ENCODE data around the gene PPARA.
"Not testable (repeated sequence)": the region's sequence is repeated elsewhere in the genome, so short reads cannot be mapped to it uniquely, and the experiment has no call there.

The PPARA gene

GRCh38 chr22:46244771-46245170 is 94.4 kb downstream of the PPARA start:
- no peak for DNase-seq (ENCODE audit: low read depth)

DNA sequence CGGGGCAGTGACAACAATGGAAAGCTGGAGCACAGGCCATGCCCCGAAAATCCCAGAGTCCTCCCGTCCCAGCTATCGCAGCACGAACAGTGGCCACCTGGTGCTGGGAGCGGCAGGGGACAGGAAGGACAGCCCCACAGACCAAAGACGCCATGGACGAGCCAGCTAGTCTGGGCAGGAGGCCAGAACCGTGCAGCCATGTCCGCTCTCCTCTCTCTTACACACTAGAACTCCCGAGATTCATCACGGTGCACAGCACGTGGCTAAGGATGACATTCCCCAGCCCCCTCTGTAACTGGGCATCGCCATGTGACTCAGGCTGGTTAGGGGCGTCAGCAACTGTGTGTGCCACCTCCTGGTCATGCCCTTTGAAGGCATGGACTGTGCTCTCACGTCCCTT is 95.2 kb downstream of the PPARA start:
- no peak for DNase-seq (ENCODE audit: low read depth)

DNA sequence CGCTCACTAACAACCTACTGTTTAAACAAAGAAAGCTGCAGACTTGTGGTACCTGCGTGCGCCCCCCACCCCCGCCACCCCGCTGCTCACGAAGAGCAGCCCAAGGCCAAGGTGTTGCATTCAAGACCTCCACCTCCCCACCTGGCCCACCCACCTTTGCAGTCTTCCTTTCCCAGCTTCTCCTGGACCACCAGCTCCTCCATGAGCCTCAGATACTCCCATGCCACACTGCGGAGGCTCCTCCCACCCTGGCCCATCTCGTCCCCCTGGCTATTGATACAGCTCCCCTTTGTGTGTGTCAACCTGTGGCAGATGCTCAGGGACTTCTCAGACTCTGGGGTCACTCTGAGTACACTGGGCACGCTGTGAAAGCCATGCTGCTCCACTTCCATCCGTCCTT is 95.9 kb downstream of the PPARA start:
- no peak for DNase-seq (ENCODE audit: low read depth)

GRCh38 chr22:46247443-46247975 is 97.2 kb downstream of the PPARA start:
- no peak for DNase-seq (ENCODE audit: low read depth)

- peak; percentile 47 for DNase-seq (ENCODE audit: low read depth)
Measured at GRCh38 chr22:46250035-46250782, 99.9 kb downstream of the PPARA start, which contains the start of gene CDPF1. TSS of gene CDPF1 (minus strand) at chr22:46250293. CDS start at chr22:46248284, 2,009 bp downstream.

- no peak for DNase-seq (ENCODE audit: low read depth)
Measured at GRCh38 chr22:46250783-46251125, 100.4 kb downstream of the PPARA start.

DNA sequence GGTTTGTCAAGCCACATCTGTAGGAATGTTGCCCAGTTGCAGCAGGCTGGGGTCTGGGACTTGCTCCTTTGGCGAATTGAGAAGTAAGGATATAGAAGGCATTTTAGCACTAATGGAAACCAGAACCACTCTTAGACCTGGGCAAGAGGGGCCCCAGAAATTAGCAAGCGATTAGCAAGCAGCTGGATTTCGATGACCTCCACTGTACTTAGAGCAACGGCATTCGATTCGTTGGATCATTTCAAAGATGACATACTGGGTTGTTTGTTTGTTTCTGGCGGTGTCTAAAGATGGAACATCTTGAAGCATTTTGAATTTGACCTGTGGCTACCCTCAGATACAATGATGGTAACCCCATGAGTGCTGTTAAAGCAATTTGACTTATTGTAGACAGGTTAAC is 100.9 kb downstream of the PPARA start:
- no peak for DNase-seq (ENCODE audit: low read depth)

GRCh38 chr22:46251816-46252380 is 101.6 kb downstream of the PPARA start:
- DNase-seq (ENCODE audit: low read depth), result no peak

DNA sequence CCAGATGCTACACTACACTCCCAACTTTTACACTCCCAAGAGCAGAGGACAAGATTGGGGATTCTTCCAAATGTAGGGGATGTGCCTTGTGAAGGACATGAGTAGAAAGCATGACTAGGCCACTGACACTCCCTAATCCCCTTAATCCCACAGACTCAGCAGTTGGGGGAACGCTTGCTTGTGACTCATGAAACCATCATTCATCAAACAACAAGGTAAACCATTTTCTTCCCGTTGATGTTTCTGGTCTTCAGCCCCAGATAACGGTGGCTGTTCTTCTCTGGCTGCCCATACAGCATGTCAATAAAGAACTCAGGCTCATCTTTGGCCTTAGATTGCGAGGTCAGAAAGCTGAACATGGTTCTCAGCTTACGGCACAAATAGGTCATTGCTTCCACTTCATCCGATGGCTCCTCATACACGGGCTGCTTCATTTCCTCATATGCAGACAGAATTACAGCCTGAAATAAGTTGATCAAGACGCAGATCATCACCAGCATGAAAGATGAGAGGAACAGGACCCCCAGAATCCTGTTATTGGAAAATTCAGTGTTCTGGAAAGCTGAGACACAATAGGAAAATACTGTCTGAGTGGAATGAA is 106.1 kb downstream of the PPARA start:
- no peak for DNase-seq (ENCODE audit: low read depth)

DNA sequence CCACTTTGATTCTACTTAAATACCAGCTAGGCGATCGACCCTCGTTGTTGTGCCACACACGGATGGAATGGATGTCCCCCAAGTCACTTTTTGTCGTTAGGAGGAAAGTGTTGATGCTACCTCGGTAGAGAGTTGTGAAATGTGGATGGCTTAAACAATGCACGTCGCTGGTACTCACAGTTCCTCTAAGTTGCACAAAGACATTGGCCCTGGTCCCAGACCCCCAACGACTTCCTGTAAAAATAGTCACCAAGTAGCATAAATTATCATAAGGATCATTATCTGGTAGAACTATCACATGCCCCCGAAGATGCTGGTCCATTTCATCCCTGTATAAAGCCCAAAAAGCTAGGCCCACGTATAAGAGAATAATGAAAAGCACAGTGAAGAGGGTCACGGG is 109.0 kb downstream of the PPARA start:
- no peak for DNase-seq (ENCODE audit: low read depth)

- no peak for DNase-seq (ENCODE audit: low read depth)
Measured at GRCh38 chr22:46260038-46260437, 109.7 kb downstream of the PPARA start.

DNA sequence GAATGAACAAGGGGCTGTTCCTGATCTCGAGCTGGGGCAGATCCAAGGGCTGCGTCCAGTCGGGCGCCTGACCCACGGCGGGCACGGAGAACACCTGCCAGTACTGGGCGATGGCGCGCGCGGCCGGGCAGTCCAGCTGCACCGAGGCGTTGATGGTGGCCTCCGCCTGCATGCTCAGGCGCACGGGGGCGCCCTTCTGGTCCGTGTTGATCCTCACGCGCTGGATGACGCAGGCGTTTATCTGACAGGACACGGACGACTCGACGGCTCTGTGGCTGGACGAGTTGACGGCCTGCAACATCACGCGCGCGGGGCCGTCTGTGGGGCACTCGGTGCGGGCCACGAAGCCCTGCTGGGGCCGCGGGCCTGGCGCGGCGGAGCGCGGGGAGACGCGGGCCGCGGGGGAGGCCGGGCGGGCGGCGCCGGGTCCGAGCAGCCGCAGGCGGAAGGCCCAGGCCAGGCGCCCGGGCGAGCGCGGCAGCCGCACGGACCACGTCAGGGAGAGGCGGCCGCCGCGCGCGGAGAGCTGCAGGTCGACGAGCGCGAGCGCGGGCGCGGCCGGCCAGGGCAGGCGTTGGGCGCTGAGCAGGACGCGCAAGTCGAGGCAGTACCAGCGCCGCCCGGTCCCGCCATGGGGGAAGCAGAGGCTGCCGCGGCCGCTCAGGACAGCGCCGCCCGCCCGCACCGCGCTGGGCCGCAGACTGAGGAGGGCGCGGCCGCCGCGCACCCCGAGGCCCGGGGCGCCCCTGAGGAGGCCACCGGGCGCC is 112.3 kb downstream of the PPARA start:
- no peak for DNase-seq (ENCODE audit: low read depth)

- no peak for DNase-seq (ENCODE audit: low read depth)
Measured at GRCh38 chr22:46263216-46263590, 112.9 kb downstream of the PPARA start, which contains the start of gene PKDREJ. TSS of gene PKDREJ (minus strand) at chr22:46263343. CDS start at chr22:46263322, 21 bp downstream.

GRCh38 chr22:46264520-46264919 is 114.2 kb downstream of the PPARA start:
- DNase-seq (ENCODE audit: low read depth), result not testable (repeated sequence)

DNA sequence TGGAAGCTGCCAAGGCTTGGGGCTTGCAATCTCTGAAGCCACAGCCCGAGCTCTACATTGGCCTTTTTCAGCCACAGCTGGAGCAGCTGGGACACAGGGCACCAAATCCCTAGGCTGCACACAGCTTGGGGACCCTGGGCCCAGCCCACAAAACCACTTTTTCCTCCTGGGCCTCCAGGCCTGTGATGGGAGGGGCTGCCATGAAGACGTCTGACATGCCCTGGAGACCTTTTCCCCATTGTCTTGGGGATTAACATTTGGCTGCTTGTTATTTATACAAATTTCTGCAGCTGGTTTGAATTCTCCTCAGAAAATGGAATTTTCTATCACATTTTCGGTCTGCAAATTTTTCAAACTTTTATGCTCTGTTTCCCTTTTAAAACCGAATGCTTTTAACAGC is 115.3 kb downstream of the PPARA start:
- not testable (repeated sequence) for DNase-seq (ENCODE audit: low read depth)

DNA sequence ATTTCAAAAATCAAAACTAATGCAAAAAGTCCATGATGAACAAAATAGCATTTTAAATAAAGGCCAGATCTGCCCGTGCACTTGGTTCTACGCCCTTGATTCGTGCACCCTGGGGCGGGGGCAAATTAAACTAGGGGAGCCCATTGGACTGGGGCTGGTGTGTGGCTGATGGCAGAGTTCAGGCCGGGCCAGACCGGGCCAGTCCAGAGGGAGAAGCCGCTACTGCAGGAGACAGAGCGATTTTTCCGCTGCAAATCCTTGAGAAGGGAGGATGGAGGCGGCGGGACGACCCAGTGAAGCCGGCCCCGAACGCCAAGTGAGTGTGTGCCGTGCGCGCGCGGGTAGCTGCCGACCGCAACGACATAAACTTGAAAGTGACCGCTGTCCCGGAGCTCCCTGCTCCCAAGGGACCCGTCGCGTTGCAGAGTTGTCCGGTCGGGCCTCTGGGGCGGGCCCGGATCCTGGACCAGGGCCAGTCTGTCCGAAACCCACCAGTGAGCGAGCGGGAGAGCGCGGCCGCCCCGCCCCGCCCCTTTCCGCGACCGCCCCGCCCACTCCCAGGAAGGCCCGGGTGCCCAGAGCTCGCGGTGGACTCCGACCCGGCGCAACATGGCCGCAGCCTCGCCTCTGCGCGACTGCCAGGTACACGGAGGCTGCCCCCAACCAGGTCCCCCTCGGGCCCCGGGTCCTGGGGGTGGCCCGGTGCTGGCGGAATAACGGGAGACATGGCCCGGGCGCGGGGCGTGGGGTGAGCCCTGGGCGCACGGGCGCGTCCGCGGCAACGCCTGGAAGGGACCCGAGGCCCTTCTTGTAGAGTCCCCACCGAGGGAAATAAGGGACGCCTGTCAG is 117.3 kb downstream of the PPARA start, which contains the start of gene TTC38:
Gene TTC38, plus strand, starts transcription at position 578 of the 849 bp plus-strand sequence. Its CDS starts 32 bp downstream, at position 610.
- DNase-seq (ENCODE audit: low read depth), result peak; percentile 42

- DNase-seq (ENCODE audit: low read depth), result no peak
Measured at GRCh38 chr22:46269564-46269963, 119.2 kb downstream of the PPARA start.

GRCh38 chr22:46272196-46272595 is 121.9 kb downstream of the PPARA start:
- DNase-seq (ENCODE audit: low read depth), result no peak

GRCh38 chr22:46272762-46273431 is 122.6 kb downstream of the PPARA start:
- no peak for DNase-seq (ENCODE audit: low read depth)

- no peak for DNase-seq (ENCODE audit: low read depth)
Measured at GRCh38 chr22:46273432-46274148, 123.3 kb downstream of the PPARA start.

Data from HS-27A (cell line).